Limb (tissue), 2 donors: ENCODE measurements around the gene ZSCAN2.

ENCODE experiments used
- DNase-seq, 2 donors: peaks; one replicate each; pipeline ENCODE4 v3.0.0-alpha.2; 2016; ENCODE audit errors: extremely low spot score in 2 of 2

ZSCAN2 gene

DNA sequence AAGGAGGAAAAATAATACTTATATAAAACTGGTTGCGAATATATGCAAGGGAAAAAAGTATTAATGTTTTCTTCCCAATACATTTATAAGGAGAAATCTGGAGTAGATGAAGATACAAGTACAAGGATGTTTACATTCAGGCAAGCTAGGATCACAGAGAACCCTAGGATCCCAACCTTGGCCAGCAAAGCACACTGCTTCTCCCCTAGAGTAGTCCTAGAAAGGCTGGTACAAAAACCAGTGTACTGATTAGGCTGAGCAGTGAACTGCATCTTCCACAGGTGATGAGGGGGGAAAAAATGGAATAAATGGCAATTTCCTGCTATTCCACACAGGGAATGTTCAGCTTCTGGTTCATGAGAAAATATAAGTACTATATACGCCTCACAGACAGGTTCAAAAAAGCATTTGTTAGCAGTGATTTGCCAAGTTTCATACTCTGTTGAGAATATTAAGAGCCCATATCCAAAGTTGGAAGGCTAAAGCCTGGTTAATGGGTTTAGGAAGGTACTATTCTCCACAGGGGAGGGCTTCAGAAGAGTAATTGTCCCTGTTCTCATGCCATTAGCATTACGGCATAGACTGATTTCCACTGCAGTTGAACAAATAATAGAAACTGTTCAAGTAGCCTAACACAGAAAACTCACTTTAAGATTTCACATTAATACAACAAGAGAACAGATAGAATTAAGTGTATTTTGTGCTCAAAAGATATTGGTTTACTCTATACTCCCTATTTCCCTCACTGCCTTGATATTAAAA, 67.6 kb downstream of the ZSCAN2 start:
- no peak for DNase-seq

- no peak for DNase-seq
Observed at GRCh38 chr15:84669726-84670125, 68.9 kb downstream of the ZSCAN2 start.

GRCh38 chr15:84671211-84671610, 70.4 kb downstream of the ZSCAN2 start:
- DNase-seq: no peak
